ENCODE results near the gene PTPRN2.

DNA sequence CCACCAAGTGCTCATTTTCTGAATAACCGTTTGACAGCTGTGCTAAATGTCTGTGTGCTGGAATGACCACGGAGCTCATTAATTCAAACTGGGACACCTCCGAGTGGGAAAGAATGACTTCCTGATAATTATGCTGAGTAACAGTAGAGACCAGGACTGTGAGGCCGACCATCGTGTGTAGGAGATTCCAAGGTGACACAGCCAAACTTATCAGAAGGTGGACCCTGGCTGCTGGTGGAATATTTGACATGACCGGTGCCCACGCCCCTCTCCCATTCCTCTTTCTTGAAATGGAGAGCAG lies 400.0 kb downstream of the PTPRN2 start:
- TF ChIP-seq, protein P1, sequence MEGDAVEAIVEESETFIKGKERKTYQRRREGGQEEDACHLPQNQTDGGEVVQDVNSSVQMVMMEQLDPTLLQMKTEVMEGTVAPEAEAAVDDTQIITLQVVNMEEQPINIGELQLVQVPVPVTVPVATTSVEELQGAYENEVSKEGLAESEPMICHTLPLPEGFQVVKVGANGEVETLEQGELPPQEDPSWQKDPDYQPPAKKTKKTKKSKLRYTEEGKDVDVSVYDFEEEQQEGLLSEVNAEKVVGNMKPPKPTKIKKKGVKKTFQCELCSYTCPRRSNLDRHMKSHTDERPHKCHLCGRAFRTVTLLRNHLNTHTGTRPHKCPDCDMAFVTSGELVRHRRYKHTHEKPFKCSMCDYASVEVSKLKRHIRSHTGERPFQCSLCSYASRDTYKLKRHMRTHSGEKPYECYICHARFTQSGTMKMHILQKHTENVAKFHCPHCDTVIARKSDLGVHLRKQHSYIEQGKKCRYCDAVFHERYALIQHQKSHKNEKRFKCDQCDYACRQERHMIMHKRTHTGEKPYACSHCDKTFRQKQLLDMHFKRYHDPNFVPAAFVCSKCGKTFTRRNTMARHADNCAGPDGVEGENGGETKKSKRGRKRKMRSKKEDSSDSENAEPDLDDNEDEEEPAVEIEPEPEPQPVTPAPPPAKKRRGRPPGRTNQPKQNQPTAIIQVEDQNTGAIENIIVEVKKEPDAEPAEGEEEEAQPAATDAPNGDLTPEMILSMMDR (conservative IDR thresholded peaks at IDR 0.05 in 1 of 2, IDR thresholded peaks at IDR 0.05 in 1 of 2; ENCODE audit: extremely low read depth in 1 of 2, insufficient read depth in 1 of 2, low read depth in 1 of 2, low read length in 2 of 2) = no peak
- TF ChIP-seq EZH2 (IDR thresholded peaks at IDR 0.05; ENCODE audit: borderline replicate concordance, low read length) = no peak

All from mammary epithelial cell (primary cell).